ENCODE results near the gene APOBEC3H. TPM values are rescaled to one million over a fixed set of nuclear protein-coding genes. Genes with fewer than 3 reads are reported as not detected.

APOBEC3H gene
- total RNA-seq, 1 experiment from 2014 or later, result 1.8 TPM

- Histone ChIP-seq H3K4me3 (replicated peaks in 1 of 2; ENCODE audit: low read depth in 1 of 2, low read length in 2 of 2) (no peak overlapping the region), H3K27ac (ENCODE audit: low read depth, low read length) (no peak overlapping the region), H3K9me3 (ENCODE audit: control insufficient read depth in 1 of 2, insufficient read depth in 1 of 2, low read depth in 1 of 2, low read length in 2 of 2) (no peaks in the 10 kb centered on the region), H3K36me3 (ENCODE audit: control insufficient read depth in 1 of 2, insufficient read depth in 2 of 2, low read length in 2 of 2) (no peaks in the 10 kb centered on the region), H2AFZ (ENCODE audit: low read depth, low read length, poor library complexity, severe bottlenecking) (no peak overlapping the region), H3K4me1 (ENCODE audit: control insufficient read depth in 1 of 2, insufficient read depth in 2 of 2, low read length in 2 of 2) (no peaks in the 10 kb centered on the region; a peak in 1 of 4 replicates), H4K20me1 (ENCODE audit: insufficient read depth) (no peaks in the 10 kb centered on the region), H3K9ac (ENCODE audit: low read length) (no peak overlapping the region), H3K79me2 (ENCODE audit: insufficient read depth, low read length) (no peaks in the 10 kb centered on the region), H3K27me3 (ENCODE audit: insufficient read depth, low read length) (no peaks in the 10 kb centered on the region), H3K4me2 (ENCODE audit: low read length) (no peak overlapping the region), H3K9me2 (ENCODE audit: insufficient read depth) (no peaks in the 10 kb centered on the region)
- ATAC-seq (peak; percentile 95), DNase-seq (ENCODE audit: low read depth, low spot score) (peak; percentile 7)
- ChIA-PET CTCF (interaction anchor here (0.8 to 2.3 kb wide), 10 partner anchors 13 to 394 kb away, joined by 3 to 19 read pairs (median 4); no protein-coding TSS in a partner anchor), POLR2A (interaction anchor here (1.0 to 1.9 kb wide), 3 partner anchors 175 to 185 kb away, joined by 4 to 5 read pairs (median 5); partner anchors contain the start of gene RPL3), RAD21 (ENCODE audit: low non-redundant PET in 1 of 2, low total read pairs in 2 of 2, uncharacterized antibody in 2 of 2, unreplicated experiment in 2 of 2) (interaction anchor here (0.6 to 1.2 kb wide), 2 partner anchors 153 to 176 kb away, joined by 3 to 6 read pairs; no protein-coding TSS in a partner anchor)
- no TSS peak for BruUV-seq (replicated peaks)
- TF ChIP-seq ATF3 (IDR thresholded peaks at IDR 0.05), result no peak
- TF ChIP-seq CTCF (IDR thresholded peaks at IDR 0.05 in 2 of 3, conservative IDR thresholded peaks at IDR 0.05 in 1 of 3; ENCODE audit: borderline replicate concordance in 1 of 3, insufficient read depth in 1 of 3, low read depth in 2 of 3, low read length in 2 of 3), result peak; percentile 55 to 81 (median 76)
- TF ChIP-seq RAD21 (IDR thresholded peaks at IDR 0.05; ENCODE audit: low read depth), result peak; percentile 80
- intact Hi-C loops (cut with micrococcal nuclease), result loop anchor here (1.0 kb wide), 1 partner anchor 174 kb away; no protein-coding TSS in a partner anchor
Observed at GRCh38 chr22:39135092-39135896, 38.2 kb downstream of the APOBEC3H start.

DNA sequence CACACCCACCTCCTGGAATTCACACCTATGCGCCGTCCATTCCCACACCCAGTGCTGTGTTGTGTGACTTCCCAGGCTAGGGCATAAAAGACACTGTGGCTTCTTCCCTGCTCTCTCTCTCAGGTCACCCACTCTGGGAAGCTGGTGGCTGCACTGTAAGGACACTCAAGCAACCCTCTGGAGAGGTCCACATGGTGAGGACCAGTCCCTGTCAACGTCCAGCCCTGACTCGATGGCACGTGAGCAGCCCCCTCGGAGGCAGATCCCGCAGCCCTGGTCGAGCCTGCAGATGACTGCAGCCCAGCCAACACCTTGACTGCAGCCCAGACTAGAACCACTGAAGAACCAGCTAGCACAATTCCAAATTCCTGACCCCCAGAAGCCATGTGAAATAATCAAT is 39.3 kb downstream of the APOBEC3H start:
- TF ChIP-seq ZFX (IDR thresholded peaks at IDR 0.05) (no peak), ELF1 (IDR thresholded peaks at IDR 0.05; ENCODE audit: borderline replicate concordance, low read depth) (no peak), REST (IDR thresholded peaks at IDR 0.05; ENCODE audit: low read depth) (no peak), YY1 (IDR thresholded peaks at IDR 0.05; ENCODE audit: extremely low read depth, insufficient replicate concordance, low read depth, low read length) (no peak), SRF (IDR thresholded peaks at IDR 0.05; ENCODE audit: low read depth) (no peak)
- no peak overlapping the region for H3K4me3 ChIP-seq (replicated peaks in 1 of 2; ENCODE audit: low read depth in 1 of 2, low read length in 2 of 2)
- H3K9ac ChIP-seq (ENCODE audit: low read length), result no peak overlapping the region
- H3K9me3 ChIP-seq (ENCODE audit: control insufficient read depth in 1 of 2, insufficient read depth in 1 of 2, low read depth in 1 of 2, low read length in 2 of 2), result no peaks in the 10 kb centered on the region
- POLR2A ChIA-PET, result interaction anchor here (1.9 kb wide), 1 partner anchor 175 kb away, joined by 5 read pairs; no protein-coding TSS in a partner anchor
- ATAC-seq, result no peak
- H4K20me1 ChIP-seq (ENCODE audit: insufficient read depth), result no peaks in the 10 kb centered on the region
- no peaks in the 10 kb centered on the region; a peak in 1 of 4 replicates for H3K4me1 ChIP-seq (ENCODE audit: control insufficient read depth in 1 of 2, insufficient read depth in 2 of 2, low read length in 2 of 2)
- H3K36me3 ChIP-seq (ENCODE audit: control insufficient read depth in 1 of 2, insufficient read depth in 2 of 2, low read length in 2 of 2), result no peaks in the 10 kb centered on the region
- DNase-seq (ENCODE audit: low read depth, low spot score), result no peak
- CTCF ChIA-PET, result interaction anchor here (1.0 to 2.3 kb wide), 4 partner anchors 15 to 393 kb away, joined by 3 to 19 read pairs (median 8); no protein-coding TSS in a partner anchor
- no peak overlapping the region for H3K27ac ChIP-seq (ENCODE audit: low read depth, low read length)
- no TSS peak for BruUV-seq (replicated peaks)
- H3K9me2 ChIP-seq (ENCODE audit: insufficient read depth), result no peaks in the 10 kb centered on the region
- no peaks in the 10 kb centered on the region for H3K79me2 ChIP-seq (ENCODE audit: insufficient read depth, low read length)
- intact Hi-C loops (cut with micrococcal nuclease), result no loop called here
- no peak overlapping the region for H3K4me2 ChIP-seq (ENCODE audit: low read length)
- H3K27me3 ChIP-seq (ENCODE audit: insufficient read depth, low read length), result no peaks in the 10 kb centered on the region
- no peak overlapping the region for H2AFZ ChIP-seq (ENCODE audit: low read depth, low read length, poor library complexity, severe bottlenecking)
- RAD21 ChIA-PET (ENCODE audit: low non-redundant PET in 1 of 2, low total read pairs in 2 of 2, uncharacterized antibody in 2 of 2, unreplicated experiment in 2 of 2), result no interaction called here

Data from HCT116 (cell line).